ENCODE measurements around the gene GPBAR1.

The GPBAR1 gene

DNA sequence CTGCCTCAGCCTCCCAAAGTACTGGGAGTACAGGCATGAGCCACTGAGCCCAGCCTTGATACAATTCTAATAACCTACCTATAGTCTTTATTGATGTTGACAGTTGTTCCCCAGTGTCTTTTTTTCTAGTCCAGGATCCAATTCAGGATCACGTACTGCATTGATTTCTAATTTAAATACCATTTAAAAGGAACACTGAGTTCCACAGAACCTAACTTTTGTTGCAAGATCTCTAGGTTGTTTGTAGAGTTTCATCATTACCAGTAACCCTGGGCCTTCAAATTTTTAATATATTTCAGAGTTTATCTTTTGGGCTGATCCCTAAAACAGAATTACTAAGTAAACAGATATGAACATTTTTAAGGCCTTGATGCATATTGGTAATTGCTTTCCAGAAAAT lies 52.5 kb downstream of the GPBAR1 start:
- Mint-ChIP-seq H3K36me3 (ENCODE audit: low read depth) (no peaks in the 10 kb centered on the region), H3K27ac (peak overlapping the region; percentile 46 to 50 (median 48)), H3K4me1 (peaks cover 31% of the 10 kb centered on the region), H3K9me3 (no peaks in the 10 kb centered on the region), H3K27me3 (ENCODE audit: low read depth) (no peaks in the 10 kb centered on the region), H3K4me3 (no peak overlapping the region)
- no peak for TF ChIP-seq CTCF (IDR thresholded peaks at IDR 0.05; ENCODE audit: unreplicated experiment in 3 of 3)
